ENCODE measurements around the gene CDK6.
"Not testable (repeated sequence)": the region's sequence is repeated elsewhere in the genome, so short reads cannot be mapped to it uniquely, and the experiment has no call there.

CDK6 gene

DNA sequence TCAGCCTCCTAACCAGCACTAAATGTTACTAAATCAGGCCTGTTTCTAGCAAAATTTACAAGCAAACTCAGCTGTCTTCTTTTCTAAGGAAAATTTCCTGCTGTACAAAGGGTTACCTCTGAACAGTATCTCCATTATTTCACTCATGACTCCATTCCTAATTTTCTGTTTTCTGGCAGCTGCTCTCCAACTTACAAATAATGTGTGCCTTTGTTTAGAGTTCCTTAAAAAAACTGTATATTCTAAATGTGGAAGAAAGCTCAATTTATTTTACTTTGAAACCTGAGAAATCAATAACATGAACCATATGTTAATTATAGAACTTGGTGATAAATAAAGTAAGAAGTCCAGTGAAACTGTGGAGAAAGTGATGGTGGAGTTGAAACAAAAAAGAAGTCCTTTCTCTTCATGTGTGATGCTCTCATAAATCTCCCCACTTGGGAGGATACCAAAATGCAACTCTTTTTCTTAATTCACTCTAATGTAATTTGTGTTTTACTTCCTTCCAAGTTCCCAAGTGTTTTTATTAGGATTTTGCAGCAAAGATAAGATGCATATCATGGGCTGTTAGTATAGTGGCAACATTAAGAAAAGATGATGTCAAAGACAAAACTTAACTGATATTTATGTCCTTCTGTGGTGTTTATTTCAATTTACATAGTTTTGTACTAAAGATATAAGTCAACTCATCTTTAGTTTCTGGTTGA lies 74.8 kb downstream of the CDK6 start:
- DNase-seq (ENCODE audit: low read depth) = no peak

DNA sequence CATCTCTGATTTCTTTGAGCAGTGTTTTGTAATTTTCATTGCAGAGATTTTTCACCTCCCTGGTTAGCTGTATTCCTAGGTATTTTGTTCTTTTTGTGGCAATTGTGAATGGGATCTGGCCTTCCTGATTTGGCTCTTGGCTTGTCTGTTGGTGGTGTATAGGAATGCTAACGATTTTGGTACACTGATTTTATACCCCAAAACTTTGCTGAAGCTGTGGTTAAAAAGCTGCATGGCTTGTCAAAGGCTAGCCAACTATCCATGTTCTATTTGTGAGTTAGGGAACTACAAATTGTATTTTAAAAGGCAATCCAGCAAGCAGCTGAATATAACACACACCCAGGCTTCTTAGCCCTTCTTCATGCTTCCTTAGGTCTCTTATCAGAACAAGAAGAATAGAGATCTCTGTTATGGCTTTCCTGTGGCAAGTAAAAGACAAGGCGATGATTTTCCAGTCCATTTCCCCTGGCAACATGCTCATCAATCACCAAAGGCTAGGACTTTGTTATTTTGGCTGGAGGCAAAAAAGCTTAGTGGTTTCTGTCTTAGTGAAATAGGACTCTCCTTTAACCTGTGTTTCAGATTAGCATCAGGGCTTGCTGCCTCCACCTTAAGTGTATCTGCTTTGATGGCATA lies 77.5 kb downstream of the CDK6 start:
- DNase-seq (ENCODE audit: low read depth) = no peak

DNA sequence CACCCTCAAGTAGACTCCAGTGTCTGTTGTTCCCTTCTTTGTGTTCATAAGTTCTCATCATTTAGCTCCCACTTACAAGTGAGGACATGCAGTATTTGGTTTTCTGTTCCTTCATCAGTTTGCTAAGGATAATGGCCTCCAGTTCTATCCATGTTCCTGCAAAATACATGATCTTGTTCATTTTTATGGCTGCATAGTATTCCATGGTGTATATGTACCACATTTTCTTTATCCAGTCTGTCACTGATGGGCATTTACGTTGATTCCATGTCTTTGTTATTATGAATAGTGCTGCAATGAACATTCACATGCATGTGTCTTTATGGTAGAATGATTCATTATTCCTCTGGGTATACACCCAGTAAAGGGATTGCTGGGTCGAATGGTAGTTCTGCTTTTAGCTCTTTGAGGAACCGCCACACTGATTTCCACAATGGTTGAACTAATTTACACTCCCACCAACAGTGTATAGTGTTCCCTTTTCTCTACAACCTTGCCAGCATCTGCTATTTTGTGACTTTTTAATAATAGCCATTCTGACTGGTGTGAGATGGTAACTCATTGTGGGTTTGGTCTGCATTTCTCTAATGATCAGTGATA lies 79.0 kb downstream of the CDK6 start:
- DNase-seq (ENCODE audit: low read depth) = not testable (repeated sequence)

DNA sequence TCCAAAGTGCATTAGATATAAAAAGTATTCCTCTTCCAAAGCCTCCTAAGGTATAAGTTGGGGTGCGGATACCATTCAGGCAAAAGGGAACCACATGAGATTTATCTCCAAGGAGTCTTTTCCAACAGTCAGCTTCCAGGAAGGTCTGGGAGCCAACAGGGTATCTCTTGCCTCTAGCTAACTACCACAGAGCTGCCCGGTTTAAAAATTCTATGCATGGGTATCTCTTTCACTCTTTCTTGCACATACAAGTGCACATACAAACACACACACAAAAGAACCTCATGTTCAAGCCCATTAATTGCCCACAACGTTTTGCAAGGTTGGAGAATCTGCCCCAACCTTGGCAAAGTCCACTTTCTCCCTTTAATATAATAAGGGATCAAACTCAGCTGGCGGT lies 80.7 kb downstream of the CDK6 start:
- DNase-seq (ENCODE audit: low read depth) = no peak

DNA sequence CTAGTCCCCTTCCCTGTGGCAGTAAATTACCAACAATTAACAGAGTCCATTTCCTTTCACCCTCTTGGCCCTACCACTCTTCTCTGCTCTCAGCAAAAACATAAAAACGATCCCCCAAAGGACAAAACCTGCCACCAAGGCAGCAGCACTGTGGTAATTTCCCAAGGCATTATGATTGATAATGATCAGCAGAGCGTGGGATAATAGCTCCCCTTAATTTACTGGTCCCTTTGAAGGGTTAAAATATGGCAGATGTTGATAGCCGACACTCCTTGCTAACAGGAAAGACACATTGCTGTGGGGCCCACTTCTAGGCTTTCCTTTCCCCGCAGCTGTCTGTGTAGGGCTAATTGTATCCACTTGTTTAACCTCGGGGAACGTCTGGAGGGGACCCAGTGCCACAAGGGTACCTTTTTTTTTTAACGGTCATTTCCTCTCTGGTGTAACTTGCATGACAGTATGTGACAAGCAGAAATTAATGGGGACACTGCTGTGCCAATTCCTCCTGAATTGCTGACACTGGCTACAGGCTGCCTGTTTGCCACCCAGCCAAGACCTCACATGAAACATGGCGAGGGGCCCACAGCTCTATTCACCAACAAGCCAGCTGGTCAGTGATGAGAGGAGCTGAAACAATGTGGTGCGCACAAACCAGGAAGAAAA lies 81.3 kb downstream of the CDK6 start:
- DNase-seq (ENCODE audit: low read depth) = no peak

DNA sequence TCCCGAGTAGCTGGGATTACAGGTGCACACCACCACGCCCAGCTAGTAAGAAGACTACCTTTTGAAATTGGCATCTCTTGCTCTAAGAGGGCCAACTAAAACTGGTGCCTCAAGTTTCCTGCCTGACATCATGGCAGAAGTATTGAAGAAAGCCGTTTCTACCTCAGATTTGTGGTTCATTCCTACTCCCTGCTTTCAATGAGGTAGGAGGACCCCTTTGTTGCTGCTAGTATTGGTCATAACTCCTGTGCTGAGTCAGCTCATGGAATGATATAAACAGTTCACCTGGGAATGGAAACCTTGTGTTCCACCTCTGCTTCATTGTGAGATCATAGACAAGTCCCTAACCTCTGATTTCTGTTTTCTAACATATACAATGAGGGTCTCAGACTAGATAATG lies 82.8 kb downstream of the CDK6 start:
- no peak for DNase-seq (ENCODE audit: low read depth)

DNA sequence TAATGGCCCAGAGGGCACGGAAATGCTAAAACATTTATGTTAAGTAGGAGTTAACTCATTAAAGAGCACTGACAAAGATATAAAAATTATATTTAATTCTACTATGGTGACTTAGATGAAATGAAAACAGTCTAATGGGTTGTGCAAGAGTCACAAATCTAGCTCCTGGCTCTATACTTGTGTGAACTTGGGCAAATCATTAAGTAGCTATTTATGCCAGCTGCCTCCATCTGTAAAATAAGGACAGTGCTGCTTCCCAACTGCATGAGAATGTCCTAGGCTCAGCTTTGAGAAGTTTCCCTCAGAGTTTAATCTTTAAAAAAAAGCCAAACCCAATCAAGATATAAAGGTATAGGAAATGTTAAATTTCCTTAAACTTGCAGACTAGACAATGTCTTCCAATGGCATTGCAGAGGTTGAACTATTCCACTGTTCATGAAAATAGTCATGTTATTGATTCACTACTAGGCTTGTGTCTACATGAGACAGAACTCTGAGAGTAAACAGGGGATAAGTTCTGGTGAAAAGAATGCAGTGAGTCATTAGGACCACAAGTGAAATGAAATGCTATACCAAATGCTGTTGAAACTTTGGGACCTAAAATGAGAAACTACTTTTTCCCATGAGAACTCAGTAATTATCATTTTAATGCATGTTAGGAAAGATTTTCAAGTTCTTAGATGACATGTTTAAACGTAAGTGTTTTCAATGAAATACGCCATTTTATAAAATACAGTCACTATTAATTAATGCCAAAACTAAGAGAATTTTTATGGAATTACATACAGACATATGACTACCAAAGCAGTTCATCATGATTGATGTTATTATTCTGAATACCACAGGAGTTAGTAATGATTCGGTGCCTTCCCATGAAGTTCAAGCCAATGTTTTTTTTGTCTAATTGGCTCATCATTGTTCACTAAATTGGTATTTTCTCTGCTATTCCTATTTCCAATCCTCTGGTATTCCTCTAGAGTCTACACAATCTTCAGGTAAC lies 84.2 kb downstream of the CDK6 start:
- no peak for DNase-seq (ENCODE audit: low read depth)

DNA sequence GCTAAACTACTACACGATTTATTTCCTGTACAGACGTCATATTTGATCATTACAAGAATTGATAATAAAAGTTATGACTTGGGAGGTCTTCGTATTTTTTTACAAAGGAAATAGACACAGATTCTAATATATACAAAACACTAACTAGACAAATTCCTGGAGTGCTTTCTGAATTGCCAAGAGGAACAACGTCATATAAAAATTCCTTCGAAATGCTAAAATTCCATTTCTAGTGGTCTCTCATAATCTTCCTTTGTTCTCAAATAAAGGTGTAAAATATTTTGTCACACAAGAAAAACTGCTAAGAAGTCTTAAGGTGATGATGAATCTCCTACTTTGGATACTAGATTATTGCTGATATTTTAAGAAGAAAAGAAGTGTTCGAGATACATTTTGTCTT lies 85.4 kb downstream of the CDK6 start:
- DNase-seq (ENCODE audit: low read depth) = no peak

DNA sequence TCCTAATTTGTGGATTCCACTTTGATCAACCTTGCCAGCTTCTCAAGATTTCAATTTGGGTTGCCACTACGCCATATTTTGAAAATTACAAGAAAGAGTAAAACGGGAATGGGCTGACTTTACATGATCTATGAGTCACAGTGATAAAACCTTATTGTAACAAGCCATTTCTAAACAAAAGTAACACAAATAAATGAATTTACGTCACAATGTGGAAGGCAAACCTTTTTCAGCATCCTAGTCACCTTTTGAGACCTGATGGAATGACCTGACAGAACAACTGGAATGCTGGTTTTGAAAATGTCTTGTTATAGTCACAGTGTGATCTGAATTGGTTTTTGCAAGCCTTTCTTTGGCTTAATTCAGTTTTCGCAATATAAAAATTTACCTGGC lies 85.9 kb downstream of the CDK6 start:
- DNase-seq (ENCODE audit: low read depth) = no peak

DNA sequence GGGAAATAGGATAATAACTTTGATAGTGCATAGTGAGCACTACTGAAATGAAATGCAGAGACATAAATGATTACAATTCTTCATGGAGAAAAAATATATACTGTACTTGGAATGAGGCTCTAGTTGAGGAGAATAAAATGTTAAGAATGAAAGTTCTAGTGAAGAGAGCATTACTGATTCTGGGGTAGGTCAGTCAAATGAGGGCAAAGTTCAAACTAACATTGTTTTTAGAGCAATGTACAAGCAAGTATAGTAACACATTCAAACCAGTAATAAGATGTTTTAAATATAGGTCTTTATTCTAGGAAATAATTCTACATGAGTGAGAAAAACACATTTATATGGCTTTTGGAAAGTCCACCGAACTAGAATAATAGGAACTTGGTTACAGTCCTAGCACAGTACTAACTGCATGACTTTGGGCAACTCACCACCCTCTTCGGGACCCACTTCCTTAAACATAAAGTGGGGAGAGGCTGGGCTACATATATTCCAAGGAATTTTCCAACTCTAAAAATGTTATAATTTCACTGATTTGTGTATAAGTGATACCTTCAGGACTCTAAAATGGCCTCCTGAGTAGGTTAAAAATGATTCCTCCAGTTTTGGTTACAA lies 86.4 kb downstream of the CDK6 start:
- DNase-seq (ENCODE audit: low read depth) = no peak

DNA sequence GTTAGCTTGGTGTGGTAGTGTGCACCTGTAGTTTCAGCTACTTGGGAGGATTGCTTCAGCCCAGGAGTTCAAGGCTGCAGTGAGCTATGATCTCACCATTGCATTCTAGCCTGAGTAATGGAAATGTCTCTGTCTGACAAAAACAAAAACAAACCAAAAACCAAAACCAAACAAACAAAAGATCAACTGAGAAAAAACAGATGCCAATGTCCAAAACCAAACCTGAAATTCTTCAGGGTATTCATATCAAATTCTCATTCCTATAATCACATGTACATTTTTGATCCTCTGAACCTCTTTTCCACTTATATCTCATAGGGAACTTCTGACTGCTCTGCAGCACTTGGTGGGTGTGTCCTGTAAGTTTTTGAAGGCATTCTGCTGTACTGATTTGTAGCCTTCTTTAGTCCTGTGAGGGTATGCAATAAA lies 87.0 kb downstream of the CDK6 start:
- DNase-seq (ENCODE audit: low read depth) = no peak

DNA sequence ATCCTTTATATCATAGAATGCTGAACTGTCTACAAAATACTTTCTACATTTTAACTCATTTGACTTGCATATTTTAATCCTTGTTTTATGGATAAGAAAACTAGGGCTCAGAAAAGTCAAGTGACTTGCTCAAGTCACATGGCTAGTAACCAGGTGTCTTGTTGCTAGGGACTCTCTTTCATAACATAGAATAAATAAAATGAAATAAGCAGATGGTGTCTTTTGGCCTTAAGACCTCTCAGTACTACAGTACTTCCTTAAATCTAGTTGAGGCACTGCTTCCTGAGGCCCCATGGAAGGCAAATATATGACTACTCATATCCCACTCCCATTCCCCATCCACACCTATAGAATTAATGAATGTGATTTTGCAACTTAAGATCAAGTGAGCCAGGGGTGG lies 87.9 kb downstream of the CDK6 start:
- no peak for DNase-seq (ENCODE audit: low read depth)

DNA sequence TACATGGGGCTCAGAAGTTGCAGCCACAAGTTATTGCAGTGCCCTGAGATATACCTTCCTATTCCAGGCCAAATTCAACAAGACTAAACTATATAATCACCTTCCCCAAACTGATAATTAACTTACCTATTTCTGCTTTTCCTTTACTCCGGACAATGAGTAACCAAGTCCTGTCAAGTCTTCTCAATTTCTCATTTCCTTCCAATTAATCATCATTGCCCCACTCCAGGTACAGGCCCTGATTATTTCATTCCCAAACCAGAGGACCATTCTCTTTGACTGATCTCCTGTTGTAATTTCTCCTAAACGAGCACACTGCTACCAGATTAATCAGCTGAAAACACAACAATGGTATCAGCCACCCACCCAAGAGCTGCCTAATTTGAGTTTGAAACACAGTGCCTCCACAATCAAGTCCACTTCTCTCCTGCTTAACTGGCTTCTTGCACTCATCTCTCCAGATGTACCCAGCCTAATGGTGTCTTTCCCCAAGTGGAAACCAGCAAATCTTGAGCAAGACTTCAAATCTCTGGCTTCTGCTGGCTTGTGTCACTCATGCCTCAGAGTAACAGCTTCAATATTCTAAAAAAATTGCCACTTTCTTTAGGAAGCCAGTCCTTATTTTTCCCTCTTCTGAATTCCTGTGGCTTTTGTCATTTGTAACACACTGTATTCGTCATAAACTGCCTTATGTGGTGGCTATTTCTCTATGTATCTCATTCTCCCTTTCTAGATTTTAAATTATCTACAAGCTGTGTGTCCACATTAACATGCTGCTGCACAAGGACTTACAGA lies 89.1 kb downstream of the CDK6 start:
- DNase-seq (ENCODE audit: low read depth) = no peak

DNA sequence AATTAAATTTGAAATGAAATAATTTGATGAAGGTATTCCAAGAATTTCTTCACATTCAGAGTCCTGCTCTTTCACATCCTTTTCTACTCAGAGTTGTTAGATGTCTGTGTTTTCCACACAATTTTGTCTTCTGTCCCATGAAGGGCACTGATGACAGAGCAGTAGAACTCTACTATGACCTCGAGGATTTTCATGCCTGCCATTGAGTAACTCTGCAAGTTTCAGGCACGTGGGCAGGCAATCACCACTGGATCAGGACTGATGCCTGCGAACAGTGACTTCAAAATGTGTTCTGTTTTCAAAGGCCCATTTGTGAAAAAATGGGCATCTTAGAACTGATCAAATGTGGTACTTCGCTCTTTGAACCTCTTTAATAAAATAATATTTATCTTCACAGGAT lies 91.1 kb downstream of the CDK6 start:
- no peak for DNase-seq (ENCODE audit: low read depth)

DNA sequence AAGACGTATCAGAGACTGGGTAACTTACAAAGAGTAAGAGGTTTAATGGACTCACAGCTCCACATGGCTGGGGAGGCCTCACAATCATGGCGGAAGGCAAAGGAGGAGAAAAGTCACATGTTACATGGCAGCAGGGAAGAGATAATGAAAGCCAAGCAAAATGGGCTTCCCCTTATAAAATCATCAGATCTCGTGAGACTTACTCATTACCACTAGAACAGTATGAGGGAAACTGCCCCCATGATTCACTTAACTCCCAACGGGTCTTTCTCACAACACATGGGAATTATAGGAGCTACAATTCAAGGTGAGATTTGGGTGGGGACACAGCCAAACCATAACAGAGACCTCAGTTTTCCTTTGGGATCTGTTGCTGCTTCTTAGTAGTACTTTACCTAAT lies 92.2 kb downstream of the CDK6 start:
- not testable (repeated sequence) for DNase-seq (ENCODE audit: low read depth)

DNA sequence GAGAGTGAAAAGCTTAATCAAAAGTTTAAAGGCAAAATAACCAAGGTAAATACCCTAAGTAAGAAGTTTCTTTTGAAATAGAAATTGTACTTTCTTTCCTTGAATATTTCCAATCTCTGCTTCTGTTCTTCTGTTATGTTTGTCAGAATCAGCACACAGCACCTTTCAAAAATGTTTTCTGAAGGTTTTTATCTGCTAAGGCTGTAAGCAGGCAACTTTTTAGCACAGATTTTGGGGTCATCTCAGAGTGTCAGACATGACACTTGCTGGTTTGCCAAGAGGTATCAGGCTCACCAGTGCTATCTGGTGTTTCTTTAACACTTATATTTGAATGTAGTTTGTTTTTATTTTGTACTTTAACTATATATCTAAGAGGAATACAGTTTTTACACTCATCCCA lies 94.2 kb downstream of the CDK6 start:
- no peak for DNase-seq (ENCODE audit: low read depth)

DNA sequence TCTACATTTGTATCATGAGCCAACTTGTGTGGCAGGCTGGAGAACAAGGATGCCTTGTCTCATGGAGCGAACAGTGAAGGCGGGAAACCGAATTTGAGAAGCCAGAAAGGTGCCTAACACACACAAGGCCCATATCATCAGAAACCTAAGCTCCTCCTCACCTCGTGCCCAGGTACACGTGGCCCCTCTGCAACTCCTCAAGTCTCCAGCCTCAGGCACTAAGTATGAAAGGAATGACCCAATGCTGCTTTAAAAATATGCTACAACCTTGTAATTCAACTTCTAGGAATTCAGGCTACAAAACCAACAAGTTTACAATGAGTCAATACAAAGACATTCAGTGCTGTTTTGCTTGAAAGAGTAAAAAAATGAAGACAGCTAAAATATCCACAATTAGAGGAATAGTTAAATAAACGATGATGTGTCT lies 95.7 kb downstream of the CDK6 start:
- no peak for DNase-seq (ENCODE audit: low read depth)

DNA sequence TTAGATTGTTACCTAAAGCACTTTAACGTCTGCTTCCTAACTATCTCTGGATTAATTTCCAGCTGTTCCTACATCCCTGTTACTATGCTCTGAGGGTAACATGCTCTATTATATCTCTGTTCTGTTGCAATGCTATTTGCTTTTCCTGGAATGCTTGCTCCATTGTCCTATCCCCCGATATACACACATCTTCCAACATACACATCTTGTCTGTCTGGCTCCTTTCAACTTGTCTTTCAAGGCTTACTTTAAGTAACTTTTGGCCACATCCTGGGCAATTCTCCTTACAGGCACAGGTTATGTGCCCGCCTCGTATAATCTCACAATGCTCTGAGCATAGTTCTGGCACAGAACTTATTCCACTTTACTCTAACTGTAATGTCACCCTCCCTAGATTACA lies 96.2 kb downstream of the CDK6 start:
- DNase-seq (ENCODE audit: low read depth) = no peak

DNA sequence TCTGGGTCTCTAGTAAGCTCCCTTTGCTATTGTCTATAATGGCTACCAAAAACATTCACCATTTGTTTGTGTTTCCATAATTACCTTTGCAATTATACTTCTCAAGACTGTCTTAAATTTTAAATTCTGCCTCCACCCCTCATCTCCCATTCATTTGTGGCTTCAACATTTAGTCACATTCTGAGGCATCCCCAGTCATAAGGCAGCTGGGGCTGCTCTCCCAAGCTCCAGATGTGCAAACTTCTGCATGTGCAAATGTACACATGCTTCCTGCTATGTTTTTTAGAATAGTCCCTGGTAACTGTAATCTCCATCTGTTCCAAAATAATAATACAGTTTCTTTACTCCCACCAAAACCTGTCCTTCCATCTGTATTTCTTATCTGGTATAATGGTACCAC lies 97.3 kb downstream of the CDK6 start:
- DNase-seq (ENCODE audit: low read depth) = no peak

DNA sequence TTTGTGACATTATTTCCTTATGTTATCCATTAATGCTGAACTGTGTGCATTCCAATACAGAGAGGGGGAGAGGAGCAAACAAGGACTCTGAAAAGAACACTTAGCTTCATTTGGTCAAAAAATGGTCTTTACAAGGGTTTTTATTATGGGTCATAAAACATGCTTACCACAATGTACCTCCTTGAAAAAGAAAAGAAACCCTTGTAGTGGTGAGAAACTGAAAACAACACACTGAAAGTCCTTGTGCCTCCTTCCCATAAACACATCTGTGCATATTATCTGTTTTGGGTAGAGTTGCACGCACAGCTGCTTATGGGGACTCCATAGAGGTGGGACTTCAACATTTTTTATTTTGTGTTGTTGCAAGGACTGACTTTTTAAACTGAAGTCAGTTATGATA lies 98.7 kb downstream of the CDK6 start:
- no peak for DNase-seq (ENCODE audit: low read depth)

All from T follicular helper cell (primary cell).